Hypothalamus (tissue), 51 donors: Measurements from ENCODE around the gene TRIM9.
"Not testable (repeated sequence)": the region's sequence is repeated elsewhere in the genome, so short reads cannot be mapped to it uniquely, and the experiment has no call there.

Experiments used
- DNase-seq, 51 donors: peaks; one replicate each; lab custom pipeline; 2025; lab: John Stamatoyannopoulos, UW

The TRIM9 gene

GRCh38 chr14:50943261-50943942 lies 151.5 kb downstream of the TRIM9 start:
- DNase-seq, result no peak

- DNase-seq, result not testable (repeated sequence)
Observed at GRCh38 chr14:50941638-50942037, 153.3 kb downstream of the TRIM9 start.

DNA sequence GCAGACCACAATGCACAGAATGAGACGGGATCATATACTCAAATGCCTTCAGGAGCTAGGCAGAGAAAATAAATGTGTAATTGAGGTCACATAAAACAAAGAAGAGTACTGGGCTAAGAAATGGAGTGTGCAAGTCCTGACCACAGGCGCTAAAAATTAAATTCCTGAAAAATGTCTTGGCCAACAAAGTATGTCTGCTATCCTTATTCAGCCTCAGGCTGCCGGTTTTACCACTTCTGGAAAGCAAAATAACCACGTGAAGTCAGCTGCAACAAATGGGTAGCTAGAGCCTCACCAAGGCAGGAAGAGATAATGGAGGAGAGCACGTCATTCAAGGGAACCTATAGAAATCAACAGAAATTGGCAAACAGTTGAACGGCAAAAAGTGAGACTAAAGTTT lies 153.8 kb downstream of the TRIM9 start:
- DNase-seq, result no peak

DNA sequence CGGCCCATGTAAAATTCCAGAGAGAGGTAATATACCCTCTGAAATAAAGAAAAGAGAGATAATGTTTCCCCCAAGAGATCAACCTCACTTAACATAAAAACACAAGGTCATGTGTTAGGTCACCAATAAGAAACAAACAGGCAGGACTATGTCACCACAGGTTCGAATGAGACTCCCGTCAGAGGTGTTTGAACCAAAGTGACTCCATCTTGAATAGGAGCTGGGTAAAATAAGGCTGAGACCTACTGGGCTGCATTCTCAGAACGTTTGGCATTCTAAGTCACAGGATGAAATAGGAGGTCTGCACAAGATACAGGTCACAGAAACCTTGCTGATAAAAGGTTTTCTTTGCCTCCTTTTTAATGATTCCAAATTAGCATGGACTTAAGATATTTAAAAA lies 157.1 kb downstream of the TRIM9 start:
- DNase-seq, result no peak

GRCh38 chr14:50937325-50937724 lies 157.6 kb downstream of the TRIM9 start:
- no peak for DNase-seq

- DNase-seq, result no peak
Observed at GRCh38 chr14:50936882-50937281, 158.0 kb downstream of the TRIM9 start.

DNA sequence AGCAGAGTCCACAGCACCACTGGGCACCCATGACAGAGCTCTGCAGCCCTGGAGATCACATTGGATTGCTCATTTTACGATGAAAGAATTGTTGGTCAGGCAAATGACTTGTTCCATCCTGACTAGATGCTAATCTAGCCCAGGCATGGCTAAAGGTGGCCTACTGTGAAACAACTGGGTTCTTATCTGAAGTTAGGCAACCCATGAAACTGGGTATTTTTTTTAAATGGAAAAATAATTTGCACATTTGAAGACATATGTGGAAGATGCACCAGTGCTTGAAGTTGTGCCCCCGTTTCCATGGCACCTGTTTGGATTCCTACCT lies 158.9 kb downstream of the TRIM9 start:
- DNase-seq, result no peak

- DNase-seq, result no peak
Observed at GRCh38 chr14:50935126-50936015, 159.5 kb downstream of the TRIM9 start.

GRCh38 chr14:50932592-50933495 lies 162.1 kb downstream of the TRIM9 start:
- no peak for DNase-seq

- DNase-seq, result no peak
Observed at GRCh38 chr14:50932156-50932555, 162.7 kb downstream of the TRIM9 start.

DNA sequence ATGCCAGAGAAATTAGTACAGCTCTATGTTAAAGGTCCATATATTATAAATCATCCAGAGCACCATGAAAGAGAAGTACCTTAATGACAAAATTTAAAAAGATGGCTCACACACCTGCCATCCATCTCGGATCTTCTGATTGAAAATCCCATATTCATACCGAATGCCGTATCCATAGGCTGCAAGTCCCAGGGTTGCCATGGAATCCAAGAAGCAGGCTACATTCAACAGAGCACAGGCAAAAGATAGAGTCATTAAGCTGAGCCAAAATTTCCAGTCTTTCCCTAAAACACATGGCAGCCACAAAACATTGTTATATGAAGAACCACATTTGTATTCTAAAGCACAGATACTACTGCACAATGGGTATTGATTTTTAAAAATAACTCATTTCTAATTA lies 163.3 kb downstream of the TRIM9 start:
- no peak for DNase-seq

DNA sequence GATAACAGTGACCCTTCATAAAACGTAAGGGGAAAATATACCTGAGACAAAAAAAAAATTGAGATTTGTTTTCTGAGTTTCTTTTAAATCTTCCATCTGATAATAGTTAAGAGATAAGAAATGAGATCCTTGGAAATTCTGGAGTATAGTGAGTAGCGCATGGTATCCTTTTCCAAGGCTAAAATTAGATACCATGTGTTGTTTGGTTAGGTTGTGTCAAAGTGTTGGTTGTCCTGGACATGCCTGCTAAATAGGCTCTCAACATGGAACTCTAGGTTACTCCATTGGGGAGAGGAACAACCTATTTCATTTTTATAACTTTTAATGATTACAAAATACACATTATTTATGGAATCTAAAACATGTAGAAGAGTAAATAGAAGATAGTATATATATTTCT lies 165.4 kb downstream of the TRIM9 start:
- DNase-seq, result no peak

GRCh38 chr14:50928002-50928635 lies 166.8 kb downstream of the TRIM9 start:
- DNase-seq, result peak in 2 of 51 donors; percentile 21 to 39

DNA sequence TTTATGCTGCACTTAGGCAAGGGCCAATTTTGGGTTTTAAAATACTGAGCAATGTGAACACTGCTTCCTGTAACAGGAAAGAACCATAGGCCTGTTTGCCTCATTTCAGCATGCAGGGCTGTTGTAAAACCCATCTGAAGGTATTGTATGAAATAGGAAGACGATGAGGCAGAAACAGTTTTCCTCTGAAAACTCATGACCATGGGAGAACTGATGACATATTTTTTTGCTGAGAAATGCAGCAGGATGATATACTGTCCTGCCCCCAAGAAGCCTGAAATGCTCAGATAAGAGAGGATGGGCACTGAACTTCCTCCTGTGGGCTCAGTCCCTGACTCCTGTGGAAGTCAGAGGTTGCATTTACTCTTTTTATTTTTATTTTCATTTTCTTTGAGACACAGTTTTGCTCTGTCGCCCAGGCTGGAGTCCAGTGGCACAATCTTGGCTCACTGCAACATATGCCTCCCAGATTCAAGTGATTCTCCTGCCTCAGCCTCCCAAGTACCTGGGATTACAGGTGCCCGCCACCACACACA lies 168.0 kb downstream of the TRIM9 start:
- DNase-seq, result no peak
